Activated effector memory CD4-positive, alpha-beta T cell treated with anti-CD3 and anti-CD28 coated beads, Interleukin-2, amount 50 U/mL, for 16 hours (primary cell): ENCODE measurements around the gene GSC2.

Experiments used
- DNase-seq: peaks from one replicate; pipeline ENCODE4 v3.0.0-alpha.2; 2020

The GSC2 gene

DNA sequence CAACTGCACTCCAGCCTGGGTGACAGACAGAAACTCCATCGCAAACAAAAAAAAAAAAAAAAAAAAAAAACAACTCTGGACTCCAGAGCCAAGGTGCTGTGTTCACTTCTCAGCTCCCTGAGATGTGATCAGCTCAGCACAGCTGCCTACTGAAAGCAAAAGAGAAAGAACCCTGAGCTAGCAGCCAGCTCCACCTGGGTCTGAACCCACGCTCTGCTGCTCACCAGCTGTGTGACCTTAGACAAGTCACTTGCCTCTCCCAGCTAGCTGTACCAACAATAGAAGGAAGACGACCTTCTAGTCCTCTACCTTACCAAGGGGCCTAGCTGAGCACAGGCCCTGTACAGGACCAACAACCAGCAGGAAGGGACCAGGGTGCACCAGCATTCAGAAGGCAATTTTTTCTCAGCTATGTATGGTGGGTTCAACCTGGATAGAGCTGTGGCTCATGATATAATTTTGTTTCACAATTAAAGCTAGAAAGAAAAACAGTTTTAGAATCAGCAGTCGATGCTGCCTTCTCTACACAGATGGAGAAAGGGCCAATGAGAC lies 31.7 kb downstream of the GSC2 start:
- no peak for DNase-seq

DNA sequence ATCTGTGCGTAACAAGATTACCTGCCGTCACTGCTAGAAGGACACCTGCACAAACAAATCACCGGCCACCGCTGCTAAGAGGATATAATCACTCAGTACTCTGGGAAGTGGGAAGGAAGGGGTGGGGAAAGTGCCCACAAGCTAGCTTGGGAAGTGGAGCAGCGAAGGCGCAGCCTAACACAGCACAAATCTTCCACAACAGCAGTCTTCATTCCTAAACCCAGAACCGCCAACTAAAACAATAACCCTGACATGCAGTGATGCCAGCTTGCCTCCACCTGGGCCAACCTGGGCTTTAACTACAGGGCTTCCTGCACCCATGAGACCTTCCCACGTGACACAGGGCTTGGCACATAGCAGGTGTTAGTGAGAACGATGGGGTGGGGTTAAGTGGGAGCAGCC lies 33.0 kb downstream of the GSC2 start:
- DNase-seq, result no peak

GRCh38 chr22:19115628-19116027 lies 34.5 kb downstream of the GSC2 start:
- DNase-seq, result peak; percentile 58

DNA sequence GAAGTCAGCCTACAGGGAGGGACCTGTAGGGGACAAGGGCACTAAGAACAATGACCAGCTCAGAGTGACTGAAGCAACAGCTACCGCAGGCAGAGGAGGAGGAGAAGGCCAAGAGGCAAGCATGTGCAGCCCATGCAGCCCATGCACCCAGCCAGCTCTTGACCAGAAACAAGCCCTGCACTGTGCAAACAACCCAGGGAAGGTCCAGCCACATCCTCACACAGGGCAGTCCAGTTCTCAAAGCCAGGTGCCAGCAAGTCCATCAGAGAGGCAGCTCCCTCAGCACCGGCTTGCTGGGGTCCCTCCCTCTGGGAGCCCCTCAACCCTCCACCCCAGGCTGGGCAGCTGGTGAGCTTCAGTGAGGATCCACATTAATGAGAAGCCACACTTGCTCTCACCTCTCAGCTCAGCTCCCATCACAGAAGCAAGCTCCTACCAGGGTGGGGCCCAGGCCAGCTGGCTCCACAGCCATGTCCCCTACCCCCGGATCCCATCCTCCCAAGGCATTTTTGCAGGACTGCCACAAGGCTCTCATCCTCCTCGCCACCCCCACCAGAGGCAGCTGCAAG lies 35.0 kb downstream of the GSC2 start:
- peak; percentile 60 for DNase-seq

DNA sequence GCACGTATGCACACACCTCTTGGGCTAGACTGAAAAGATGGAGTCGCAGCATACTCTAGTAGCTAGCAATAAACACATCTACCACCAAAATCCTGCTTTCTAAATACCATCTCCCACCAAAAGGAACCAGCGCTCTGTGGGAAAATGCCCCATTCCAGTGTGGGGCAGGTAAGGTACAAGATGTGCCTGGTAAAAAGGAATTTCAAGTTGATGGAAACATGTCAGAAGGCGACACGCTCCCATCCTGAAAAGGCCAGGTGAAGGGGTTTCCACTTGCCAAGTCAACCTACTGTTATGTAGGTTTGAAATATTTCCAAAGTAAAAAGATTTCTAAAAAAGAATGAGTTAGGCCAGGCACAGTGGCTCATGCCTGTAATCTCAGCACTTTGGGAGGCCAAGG lies 36.7 kb downstream of the GSC2 start:
- DNase-seq, result peak; percentile 9

DNA sequence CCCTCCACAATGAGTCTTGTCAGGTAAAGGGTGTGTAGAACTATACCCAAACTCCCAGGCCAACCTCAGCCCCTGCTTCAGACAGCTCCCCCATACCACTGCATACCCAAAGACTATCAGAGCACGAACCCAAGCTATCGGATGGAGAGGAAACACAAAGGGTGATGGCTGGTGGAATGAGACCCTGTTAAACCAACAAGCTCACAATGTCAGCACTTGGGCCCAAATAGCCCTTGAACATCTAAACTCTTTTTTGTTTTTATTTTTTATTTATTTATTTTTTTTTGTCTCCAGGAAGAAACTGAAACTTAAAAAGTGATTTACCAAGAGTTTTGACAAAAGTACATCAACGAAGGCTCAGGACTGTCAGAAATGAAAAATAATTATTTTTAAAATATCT lies 38.5 kb downstream of the GSC2 start:
- peak; percentile 39 for DNase-seq

DNA sequence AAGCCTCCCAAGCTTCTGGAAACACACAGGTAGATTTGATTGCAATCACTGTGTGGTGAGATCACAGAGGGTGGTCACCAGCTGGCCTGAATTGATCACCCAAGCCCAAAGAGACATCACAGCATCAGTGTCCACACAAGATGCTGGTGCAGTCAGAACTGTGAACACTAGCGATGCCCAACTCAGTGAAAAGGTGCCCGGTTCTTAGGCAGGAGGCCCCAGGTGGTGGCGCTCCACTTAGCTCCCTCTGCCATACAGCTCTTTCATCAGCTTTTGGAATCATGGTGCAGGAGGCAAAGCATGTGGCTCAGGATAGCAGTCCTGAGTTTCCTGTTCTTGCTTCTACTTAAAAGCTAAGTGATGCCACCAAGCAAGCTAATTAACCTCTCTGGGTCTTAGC lies 39.0 kb downstream of the GSC2 start:
- peak; percentile 62 for DNase-seq

DNA sequence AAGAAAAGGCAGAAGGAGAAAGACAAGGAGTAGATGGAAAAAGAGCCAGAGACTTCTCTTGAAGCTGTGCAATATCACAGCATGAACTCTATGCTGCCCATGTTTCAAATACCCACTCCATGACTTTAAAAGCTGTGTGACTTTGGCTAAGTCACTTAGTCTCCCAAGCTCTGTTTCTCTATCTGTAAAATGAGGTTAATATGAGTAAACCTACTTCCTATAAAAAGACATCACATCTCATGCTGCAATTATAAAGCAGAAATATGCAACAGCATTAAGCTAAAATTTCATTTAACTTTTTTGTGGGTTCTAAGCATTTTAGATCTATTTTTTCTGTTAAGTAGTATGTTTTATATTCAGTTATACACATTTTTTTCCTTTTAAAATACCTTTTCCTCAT lies 39.4 kb downstream of the GSC2 start:
- no peak for DNase-seq

DNA sequence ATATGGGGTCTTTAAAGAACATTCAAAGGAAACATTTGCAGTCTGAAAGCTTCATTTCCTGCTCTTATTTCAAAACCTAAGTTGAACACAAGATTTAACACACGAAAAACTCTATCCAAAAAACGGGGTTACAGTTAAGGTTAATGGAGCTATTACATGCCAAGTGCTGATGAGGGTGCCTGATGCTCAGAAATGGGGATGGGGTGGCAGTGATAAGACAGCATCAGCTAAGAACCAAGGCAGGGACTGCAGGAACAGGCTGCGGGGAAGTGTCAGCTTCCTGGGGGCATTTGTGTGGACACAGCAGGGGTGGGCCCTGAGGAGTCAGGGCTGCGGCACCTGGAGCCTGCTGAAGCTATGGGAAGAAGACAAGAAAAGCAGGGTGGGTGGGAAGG lies 40.0 kb downstream of the GSC2 start:
- DNase-seq, result peak; percentile 64

GRCh38 chr22:19109198-19110063 lies 40.7 kb downstream of the GSC2 start:
- peak; percentile 79 for DNase-seq

- DNase-seq, result peak; percentile 59
These were observed 41.3 kb downstream of the GSC2 start for GRCh38 chr22:19108807-19109197.

DNA sequence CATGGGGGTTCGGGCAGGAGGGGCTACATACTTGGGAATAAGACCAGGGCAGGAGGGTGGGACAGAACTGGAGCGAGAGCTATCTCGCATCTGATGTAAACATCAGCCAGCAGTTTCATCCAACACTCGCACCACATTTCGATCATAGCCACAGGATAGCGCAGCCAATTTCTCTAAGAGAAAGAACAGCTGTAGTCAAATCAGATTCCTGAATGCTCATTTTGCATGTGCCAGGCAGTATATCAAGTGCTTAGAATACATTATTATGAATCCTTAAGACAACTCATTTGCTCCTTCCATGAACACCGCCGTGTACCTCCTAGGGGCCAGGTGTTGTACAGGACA lies 42.4 kb downstream of the GSC2 start:
- DNase-seq, result peak; percentile 2

GRCh38 chr22:19106886-19107729 lies 43.0 kb downstream of the GSC2 start:
- DNase-seq, result peak; percentile 49

DNA sequence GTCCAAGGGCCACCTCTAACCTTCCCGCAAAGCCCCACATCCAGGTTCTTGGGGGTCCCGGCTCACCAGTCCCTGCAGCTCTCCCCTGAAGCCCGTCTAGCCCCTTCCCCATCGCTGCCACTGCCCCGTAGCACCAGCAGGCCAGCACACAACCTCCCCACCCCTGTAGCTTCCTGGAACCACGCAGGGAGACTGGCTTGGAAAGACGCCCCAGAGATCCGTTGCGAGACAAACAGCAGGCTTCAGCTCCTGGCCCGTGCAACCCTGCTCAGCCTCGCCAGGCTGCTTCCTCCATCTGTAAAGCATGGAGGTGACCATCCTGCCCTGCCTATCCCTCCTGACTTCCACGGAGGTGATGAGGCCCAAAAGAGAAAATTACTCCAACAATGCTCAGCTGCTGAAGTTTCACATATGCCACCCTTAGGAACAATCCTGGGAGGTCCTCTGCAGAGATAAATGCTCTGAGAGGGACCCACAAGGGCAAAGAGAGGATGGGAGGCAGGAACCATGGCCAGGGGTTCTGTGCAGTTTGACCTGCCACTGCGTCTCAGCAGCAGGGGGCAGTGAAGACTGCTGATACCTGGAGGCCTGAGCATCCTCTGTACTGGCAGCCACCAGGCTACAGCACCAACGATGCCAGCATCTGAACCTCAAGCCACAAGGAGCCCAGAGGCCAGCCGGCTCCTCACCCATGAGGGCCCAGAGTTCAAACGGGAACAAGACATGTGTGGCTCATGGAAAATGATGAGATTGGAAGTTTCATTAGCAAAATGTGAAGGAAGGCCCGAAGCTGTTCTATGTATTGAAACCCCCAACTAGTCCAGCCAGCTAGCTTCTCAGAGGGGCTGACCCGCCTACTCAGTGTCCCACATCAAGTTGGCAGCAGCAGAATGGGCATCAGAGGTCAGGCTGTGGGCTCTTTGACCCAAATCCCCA lies 44.0 kb downstream of the GSC2 start:
- peak; percentile 82 for DNase-seq

GRCh38 chr22:19105456-19105855 lies 44.6 kb downstream of the GSC2 start:
- peak; percentile 55 for DNase-seq

DNA sequence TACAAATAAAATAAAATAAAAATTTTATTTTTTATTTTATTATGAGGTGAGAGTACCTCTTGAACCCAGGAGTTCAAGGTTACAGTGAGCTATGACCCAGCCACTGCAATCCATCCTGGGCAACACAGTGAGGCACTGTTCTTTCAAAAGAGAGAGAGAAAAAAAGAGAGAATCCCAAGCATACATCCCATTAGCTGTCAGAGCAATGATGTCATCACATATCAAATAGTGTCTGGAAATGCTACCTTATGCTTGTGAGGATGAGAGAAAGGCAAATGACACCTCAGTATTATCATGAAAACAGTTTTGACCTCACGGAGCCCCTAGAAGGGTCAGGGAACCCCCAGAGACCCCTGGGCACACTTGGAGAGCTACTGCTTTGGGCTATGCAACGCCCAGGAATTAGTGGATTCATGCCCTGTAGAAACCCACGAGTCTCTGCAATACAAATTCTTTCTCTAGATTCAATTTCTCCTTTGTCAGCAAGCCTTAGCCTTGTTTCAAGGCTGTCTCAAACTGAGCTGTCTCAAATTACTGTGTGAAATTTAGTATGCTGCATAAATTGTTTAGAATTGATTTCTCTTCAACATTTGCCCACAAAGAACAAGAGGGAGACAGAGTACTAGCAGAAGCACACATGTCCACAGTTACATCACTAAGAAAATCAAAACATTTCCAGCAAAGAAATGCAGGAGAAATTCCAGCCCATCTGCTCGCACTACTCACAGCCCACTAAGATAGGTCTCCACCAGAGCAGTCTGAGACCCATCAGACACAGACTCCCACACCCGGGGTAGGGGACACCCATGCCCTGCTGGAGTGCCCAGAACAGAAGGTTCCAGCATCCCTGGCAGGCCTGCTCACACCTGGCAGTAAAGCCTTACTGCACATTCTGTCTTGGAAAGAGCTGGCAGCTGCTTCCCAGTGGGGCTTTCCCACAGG lies 45.9 kb downstream of the GSC2 start:
- peak; percentile 59 for DNase-seq

GRCh38 chr22:19098157-19098556 lies 51.9 kb downstream of the GSC2 start:
- no peak for DNase-seq

DNA sequence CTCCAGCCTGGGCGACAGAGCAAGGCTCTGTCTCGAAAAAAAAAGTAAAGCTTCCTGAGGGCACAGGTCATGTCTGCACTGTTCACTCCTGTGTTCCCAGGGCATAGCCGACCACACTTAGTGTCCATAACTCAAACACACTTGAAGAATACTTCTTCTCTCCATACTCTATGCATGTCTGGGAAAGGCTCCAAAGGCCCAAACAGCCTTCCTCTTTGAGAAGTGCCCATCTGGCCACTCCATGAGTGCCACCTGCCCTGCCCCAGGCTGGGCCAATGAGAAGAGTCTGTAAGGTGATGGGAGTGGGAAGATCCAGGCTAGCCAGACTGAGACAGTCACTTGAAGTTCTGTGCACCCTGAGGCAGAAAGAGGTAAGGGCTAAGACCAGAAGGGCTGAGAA lies 52.6 kb downstream of the GSC2 start:
- DNase-seq, result no peak
